ENCODE results near the gene ABHD10.
A peak's percentile ranks its signal among the peaks of the same experiment; 100 is the strongest.

The ABHD10 gene

DNA sequence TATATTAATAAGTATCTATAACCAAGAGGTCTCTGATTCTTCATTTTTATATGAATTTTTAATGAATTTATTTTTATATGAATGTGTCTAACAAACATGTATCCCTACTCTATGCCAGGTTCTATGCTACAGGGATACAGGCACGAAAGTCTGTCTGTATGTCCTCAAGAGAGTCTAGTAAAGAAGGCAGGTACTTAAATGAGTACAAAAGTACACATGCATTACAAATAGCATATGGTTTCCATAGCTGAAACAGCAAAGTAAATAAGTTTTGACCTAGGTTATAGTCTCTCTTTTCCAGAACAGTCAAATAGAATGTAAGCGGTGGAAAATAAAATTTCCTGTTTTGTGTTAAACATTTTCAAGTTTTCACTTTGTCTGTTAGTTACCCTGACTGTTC, 13.3 kb upstream of the ABHD10 start:
- no peak for DNase-seq (ENCODE audit: low spot score)

GRCh38 chr3:111967068-111967467, 11.8 kb upstream of the ABHD10 start:
- DNase-seq (ENCODE audit: low spot score): no peak

- peak; percentile 82 for DNase-seq (ENCODE audit: low spot score)
Observed at GRCh38 chr3:111967651-111968274, 11.1 kb upstream of the ABHD10 start.

DNA sequence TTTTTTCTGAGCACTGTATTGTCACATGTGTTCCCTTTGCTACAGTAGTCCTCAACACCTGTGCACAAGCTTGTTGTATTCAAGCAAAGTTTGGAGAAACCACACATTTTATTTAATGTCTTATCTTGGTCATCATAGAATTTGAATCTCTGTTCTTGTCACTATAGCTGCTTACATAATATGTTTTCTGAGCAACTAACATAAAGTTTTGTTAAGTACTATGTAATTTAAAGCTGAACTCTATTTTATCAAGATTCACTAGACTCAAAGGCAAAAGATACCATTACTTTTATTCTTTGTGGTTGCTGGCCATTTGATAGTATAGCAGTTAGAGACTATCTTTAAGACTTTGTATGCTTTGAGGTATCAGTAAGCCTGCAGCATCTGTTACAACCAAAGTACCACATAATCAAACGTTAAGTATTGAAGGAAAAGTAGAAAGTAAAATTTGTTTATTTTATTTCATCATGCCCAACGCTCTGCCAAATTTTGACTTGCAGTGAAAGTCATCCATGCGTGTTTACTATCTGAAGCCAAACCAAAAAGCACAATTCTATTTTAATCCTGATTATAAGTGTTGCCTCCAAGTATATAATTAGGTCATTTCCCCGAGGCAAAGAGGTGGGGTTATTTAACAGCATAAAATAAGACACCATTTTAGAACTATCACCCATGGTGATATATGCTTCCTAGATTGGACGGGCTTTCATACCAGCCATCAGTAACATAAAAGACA, 10.3 kb upstream of the ABHD10 start:
- no peak for DNase-seq (ENCODE audit: low spot score)

- no peak for DNase-seq (ENCODE audit: low spot score)
Observed at GRCh38 chr3:111970376-111970775, 8.4 kb upstream of the ABHD10 start.

DNA sequence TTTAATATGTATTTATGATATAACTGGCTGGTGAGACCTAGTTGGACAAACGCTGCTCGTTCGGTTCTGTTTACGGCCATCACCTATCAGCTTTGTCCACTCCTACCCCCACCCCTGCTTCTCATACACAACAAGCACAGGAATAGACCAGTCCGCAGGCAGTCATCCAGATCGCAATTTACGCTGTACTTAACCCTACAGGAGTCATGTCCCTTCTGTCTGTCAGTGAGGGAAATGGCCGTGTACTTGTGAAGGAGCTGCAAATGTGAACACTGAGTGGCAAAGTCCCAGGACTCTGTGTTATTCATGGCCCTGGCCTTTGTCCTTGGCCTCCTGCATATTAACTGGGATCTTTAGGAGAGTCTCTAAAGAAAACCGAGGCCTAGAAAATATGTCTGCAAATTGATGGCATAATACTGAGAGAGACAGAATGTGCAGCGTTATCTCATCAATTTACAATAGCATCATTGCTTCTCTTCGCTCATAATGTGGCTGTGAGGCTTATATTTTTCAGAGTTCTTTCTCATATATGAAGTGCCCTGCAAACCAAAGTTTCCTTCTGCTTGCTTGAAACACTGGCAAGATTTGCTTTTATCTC, 7.2 kb upstream of the ABHD10 start:
- peak; percentile 63 for DNase-seq (ENCODE audit: low spot score)

DNA sequence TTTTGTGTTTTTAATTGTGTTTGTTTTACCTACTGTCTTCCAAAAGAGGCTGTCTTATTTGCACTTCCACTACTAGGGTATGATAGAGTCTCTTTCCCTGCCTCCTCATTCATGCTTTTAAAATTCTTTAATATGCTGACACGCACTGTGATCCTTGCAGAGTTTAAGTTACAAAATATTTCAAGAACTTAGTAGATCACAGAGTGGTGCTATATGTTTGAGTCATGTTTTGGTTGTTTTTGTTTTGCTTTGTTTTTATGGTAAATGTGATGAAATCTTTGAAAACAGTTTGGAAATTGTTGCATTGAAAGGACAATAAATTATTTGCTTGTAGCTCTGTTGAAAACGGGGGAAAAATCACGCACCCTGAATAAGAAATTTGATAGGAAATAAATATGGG, 5.9 kb upstream of the ABHD10 start:
- no peak for DNase-seq (ENCODE audit: low spot score)

- DNase-seq (ENCODE audit: low spot score): no peak
Observed at GRCh38 chr3:111975131-111975530, 3.7 kb upstream of the ABHD10 start.

DNA sequence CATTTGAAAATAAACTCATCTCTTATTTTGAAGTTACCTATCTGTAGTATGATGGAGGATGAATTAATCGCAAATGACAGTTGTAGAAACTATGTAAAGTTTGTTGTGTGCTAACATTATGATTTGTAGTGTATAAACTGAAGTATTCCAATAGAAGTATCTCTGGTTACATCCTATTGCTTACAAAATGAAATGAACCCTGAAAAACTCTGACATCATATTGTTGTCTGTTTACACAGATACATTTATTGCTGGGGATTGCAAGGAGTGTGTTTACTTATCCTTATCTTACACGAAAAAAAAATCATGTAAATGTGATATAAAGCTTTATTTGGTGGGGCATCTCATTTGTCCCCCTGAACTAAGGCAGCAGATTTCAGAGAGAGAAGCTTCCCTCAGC, 2.6 kb upstream of the ABHD10 start:
- no peak for DNase-seq (ENCODE audit: low spot score)

DNA sequence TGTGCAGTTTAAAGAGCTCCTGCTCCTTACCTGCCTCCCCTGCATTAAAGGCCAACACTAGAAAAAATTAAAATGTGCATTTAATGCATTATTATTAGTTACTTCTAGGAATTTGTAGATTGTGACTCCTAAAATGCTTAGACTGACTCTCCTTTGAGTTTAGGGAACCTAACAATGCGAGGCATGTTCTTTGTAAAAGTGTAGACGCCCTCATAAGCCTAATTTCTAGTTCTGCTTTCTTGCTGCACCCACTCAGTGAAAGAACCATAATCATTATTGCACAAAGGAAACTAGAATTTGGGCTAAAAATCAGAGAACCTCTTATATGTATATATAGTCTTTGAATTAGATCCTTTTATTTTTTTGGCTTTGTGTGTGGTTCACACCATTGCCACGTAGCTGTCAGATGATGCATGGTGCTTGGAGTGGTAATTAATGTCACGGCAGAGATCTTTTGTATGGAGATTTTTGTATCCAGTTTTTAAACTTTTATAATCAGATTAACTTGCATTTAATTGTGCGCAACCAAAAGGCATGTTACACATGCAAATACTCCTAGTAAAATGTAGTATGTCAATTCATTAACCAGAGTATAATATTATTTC, 710 bp downstream of the ABHD10 start:
- DNase-seq (ENCODE audit: low spot score): no peak

- no peak for DNase-seq (ENCODE audit: low spot score)
Observed at GRCh38 chr3:111980716-111981456, 2.1 kb downstream of the ABHD10 start.

GRCh38 chr3:111981457-111981763, 2.6 kb downstream of the ABHD10 start:
- DNase-seq (ENCODE audit: low spot score): no peak

DNA sequence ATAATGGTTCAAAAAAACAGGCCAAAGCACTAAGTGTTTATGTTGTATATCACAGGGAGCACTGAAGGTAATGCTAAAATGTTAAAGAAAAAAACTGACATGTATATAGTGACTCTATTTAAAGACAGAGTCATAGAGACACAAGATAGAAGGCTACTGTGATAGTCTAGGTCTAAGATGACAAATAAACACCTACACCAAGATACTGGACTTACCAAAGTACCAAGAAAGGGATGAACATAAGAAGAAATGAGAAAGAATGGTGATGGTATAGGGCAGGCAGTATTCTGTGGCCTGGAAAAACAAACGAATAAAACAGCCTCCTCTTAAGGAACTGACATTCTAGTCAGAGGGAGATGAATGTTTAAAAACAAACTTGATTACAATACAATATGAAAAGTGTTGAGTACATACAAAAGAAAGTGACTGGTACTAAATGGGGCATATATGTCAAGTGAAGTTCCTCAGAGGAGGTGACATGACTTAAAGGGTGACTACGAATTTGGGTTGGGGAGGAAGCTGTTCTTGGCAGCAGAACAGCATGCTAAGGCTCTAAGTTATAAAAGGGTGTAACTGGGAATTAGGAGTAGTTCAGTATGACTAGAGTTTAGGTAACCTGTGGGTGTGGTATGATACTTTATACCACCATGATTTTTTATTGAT, 5.9 kb downstream of the ABHD10 start:
- no peak for DNase-seq (ENCODE audit: low spot score)

- DNase-seq (ENCODE audit: low spot score): no peak
Observed at GRCh38 chr3:111986800-111987199, 8.0 kb downstream of the ABHD10 start.

- peak; percentile 72 for DNase-seq (ENCODE audit: low spot score)
Observed at GRCh38 chr3:111989061-111989678, 10.3 kb downstream of the ABHD10 start.

DNA sequence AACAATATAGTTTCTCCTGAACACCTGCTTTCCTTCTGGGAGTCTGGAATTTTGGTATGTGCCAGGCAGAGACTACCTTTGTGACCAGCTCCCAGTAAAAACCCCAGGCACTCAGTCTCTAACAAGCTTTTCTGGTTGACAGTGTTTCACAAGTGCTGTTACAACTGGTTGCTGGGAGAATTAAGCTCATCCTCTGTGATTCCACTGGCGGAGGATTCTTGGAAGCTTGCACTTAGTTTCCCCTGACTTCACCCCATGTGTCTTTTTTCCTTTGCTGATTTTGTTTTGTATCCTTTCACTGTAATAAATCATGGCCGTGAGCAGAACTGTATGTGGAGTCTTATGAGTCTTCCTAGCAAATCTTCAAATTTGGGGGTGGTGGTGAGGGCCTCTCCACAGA, 14.2 kb downstream of the ABHD10 start:
- no peak for DNase-seq (ENCODE audit: low spot score)

DNA sequence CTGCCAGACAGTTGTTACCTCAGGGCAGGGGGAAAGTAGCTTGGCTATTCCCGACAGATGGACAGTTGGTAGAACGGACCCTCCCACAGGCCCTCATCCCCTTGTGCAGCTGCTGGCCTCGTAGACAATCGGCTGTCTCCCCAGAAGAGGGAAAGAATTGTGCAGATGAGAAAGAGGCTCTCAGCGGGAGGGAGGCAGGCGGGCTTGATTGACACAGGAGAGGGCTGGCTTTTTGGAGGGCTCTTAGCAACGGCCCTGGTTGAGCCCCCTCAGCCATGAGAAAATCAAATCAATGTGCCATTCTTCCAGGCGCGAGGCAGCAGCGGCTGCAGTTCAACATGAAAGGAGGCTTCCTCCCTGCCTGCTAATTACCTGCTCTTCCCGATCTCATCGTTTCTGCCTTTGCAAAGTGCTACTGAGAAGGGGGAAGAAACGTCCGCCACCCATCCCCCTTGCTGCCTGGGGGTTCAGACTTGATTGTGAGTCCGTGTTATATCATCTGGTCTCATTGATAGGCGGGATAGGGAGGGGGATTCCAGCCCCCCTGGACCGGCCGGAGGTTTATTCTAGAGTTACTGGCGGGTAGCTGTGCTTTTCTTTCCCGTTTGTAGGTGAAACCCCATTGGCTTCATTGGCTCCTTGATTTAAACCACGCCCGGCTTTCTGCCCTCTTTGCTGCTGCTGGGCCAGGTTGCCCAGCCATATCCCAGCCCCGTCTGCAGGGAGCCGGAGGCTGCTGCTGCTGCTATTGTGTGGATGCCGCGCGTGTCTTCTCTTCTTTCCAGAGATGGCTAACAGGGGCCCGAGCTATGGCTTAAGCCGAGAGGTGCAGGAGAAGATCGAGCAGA, 20.0 kb downstream of the ABHD10 start, which contains the start of gene TAGLN3:
TSS of gene TAGLN3 (plus strand) at position 287 of the 848 bp plus-strand sequence. CDS start at position 788, 501 bp downstream.
- peak; percentile 60 for DNase-seq (ENCODE audit: low spot score)

GRCh38 chr3:111999484-112000324, 20.9 kb downstream of the ABHD10 start:
- no peak for DNase-seq (ENCODE audit: low spot score)

- no peak for DNase-seq (ENCODE audit: low spot score)
Observed at GRCh38 chr3:112000367-112000771, 21.5 kb downstream of the ABHD10 start.

DNA sequence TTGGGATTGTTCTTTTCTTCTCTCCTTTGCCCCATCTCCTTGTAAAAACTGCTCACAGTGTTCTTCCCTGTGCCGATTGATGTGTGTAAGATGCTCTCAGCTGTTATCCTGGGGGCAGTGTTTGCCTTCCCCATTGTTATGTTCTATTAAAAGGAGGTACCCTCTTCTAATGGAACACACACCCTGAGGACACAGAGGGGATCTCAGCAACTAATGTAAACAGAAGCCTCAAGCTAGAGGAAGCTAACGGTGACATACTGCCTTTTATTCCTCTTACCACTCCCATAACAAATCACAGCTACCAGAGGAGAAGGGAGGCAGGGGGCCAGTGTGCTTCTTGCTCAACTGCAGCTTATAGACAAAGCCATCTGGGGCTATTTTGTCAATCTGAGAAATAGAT, 22.1 kb downstream of the ABHD10 start:
- DNase-seq (ENCODE audit: low spot score): no peak
